Transverse colon (tissue), 4 donors: ENCODE results near the gene ZBTB7C. TPM values are rescaled to one million over a fixed set of nuclear protein-coding genes. Genes with fewer than 3 reads are reported as not detected.

Experiments
- DNase-seq: peaks from one replicate; pipeline ENCODE4 v3.0.0-alpha.2; 2019
- H3K27ac ChIP-seq, 4 donors: fragments of 200-600 bp; sonication (generic); 2 replicates each; pipeline ENCODE4 v1.5.1; 2016 to 2018; ENCODE audit warnings: inconsistent platforms in 4 of 4
- H3K27me3 ChIP-seq: fragments of 200-600 bp; sonication (generic); 2 replicates; pipeline ENCODE4 v1.5.1; 2017; ENCODE audit warnings: inconsistent platforms
- H3K36me3 ChIP-seq, 4 donors: fragments of 200-600 bp; sonication (generic); 2 replicates each; pipeline ENCODE4 v1.5.1; 2017 to 2019; ENCODE audit warnings: inconsistent platforms in 4 of 4
- H3K4me1 ChIP-seq, 4 donors: fragments of 200-600 bp; sonication (generic); 2 replicates each; pipeline ENCODE4 v1.5.1; 2017 to 2020; ENCODE audit warnings: inconsistent platforms in 4 of 4
- H3K4me3 ChIP-seq, 4 donors: fragments of 200-600 bp; sonication (generic); 1 replicate in 1 of 4; 2 replicates in 3 of 4; pipeline versions ENCODE4 v1.5.1 to v1.6.1; 2017 to 2019; ENCODE audit warnings: inconsistent platforms in 4 of 4
- H3K9me3 ChIP-seq, 2 donors: fragments of 200-600 bp; sonication (generic); 2 replicates each; pipeline ENCODE4 v1.5.1; 2017 to 2019; ENCODE audit warnings: inconsistent platforms in 2 of 2
- EP300 ChIP-seq: sonication (generic); formaldehyde crosslinking; IDR thresholded peaks from one replicate; pipeline ENCODE4 v1.6.1; 2017; ENCODE audit warnings: antibody characterized with exemption, low read depth
- POLR2A ChIP-seq: fragments of 450-650 bp; IDR thresholded peaks from one replicate; pipeline ENCODE4 v1.6.1; 2016; ENCODE audit warnings: antibody characterized with exemption, mild to moderate bottlenecking, moderate library complexity
- POLR2AphosphoS5 ChIP-seq, 3 donors: sonication (generic); formaldehyde crosslinking; IDR thresholded peaks; one replicate each; pipeline ENCODE4 v1.6.1; 2016; ENCODE audit warnings: antibody characterized with exemption in 3 of 3
- WGBS, 2 donors: methylation state at CpG; one replicate each; pipeline ENCODE4 v1.1.5; 2018; ENCODE audit warnings: low coverage in 1 of 2; 5-methylcytosine and 5-hydroxymethylcytosine counted together
- in situ Hi-C, 4 donors: fragments of 200-750 bp; cut with MboI; loops; one replicate each; pipeline versions ENCODE4 v1.15.0 to v1.15.1; 2017; ENCODE audit warnings: low sequenced_read_pairs in 3 of 4, low pct_ligation_motif_present in 1 of 4, low pct_unique_long_range_greater_than_20kb in 1 of 4
- intact Hi-C: fragments of 100-400 bp; cut with DNase I; formaldehyde crosslinking; loops from one replicate; pipeline ENCODE4 v1.15.1; 2023; ENCODE audit warnings: low total_unique reads
- total RNA-seq, 4 donors: library from RNA; depleted of rRNA; stranded (reverse); fragments of >200 nt; gene quantifications; one replicate each; pipeline ENCODE4 v1.1.0, GENCODE V29; 2016
- TF ChIP-seq, protein P1 (sequence below), 5 experiments: fragments of 200-600 bp in 3 of 5; fragments of 450-650 bp in 2 of 5; sonication (generic) in 3 of 5; IDR thresholded peaks; 1 replicate in 2 of 5; 2 replicates in 3 of 5; pipeline ENCODE4 v1.5.1; 2016 to 2017; ENCODE audit warnings: antibody characterized with exemption in 5 of 5, inconsistent platforms in 3 of 5, mild to moderate bottlenecking in 2 of 5, moderate library complexity in 1 of 5

The ZBTB7C gene
- total RNA-seq, 4 donors from 2014 or later, result 38.4 to 81.2 (median 47.5) TPM

DNA sequence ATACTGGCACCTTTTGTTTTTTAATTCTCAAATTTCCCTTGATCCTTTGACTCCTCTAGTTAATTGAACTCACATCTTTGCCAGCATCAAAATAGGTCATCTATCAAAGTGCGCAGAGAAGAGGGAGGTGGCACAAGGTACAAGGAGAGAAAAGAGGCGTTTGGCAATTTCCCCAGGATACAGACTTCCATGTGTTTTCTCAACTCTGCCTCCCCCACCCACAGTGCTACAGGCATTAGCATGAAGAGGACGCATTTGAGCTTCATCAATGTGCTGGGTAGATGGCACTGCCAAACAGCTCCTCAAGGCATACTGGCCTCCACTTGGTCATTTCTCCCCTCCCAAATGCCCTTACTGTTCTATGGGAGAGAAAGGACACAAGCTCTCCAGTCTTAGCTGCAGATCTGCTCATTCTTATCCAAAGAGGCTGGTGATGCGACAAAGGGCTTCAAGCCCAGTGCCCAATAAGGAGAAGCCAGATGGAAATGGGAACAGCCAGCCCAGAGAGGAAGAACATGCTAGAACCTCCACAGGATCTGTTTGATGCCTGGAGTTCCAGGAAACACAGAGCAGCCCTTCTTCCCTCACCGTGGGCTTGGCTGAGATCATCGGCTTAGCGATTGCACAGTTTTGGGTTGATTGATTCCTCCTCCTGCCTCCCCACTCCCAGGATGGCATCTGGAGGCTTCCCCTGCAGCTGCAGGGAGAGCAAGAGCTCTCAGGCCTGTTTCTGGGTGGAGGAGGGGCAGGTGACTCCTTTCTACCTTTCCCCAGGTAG, 334.1 kb downstream of the ZBTB7C start:
- intact Hi-C loops, result loop anchor here (5.0 kb wide), 1 partner anchor 42 kb away; no protein-coding TSS in a partner anchor
- Histone ChIP-seq H3K9me3 (no peaks in the 10 kb centered on the region), H3K27me3 (no peaks in the 10 kb centered on the region), H3K36me3 (no peaks in the 10 kb centered on the region), H3K4me3 (no peak overlapping the region), H3K4me1 (no peaks in the 10 kb centered on the region), H3K27ac (no peak overlapping the region)
- in situ Hi-C loops, result no loop called here
- DNase-seq, result no peak
- TF ChIP-seq POLR2AphosphoS5 (IDR thresholded peaks at IDR 0.05) (no peak), EP300 (no peak), POLR2A (no peak)
- TF ChIP-seq, protein P1, sequence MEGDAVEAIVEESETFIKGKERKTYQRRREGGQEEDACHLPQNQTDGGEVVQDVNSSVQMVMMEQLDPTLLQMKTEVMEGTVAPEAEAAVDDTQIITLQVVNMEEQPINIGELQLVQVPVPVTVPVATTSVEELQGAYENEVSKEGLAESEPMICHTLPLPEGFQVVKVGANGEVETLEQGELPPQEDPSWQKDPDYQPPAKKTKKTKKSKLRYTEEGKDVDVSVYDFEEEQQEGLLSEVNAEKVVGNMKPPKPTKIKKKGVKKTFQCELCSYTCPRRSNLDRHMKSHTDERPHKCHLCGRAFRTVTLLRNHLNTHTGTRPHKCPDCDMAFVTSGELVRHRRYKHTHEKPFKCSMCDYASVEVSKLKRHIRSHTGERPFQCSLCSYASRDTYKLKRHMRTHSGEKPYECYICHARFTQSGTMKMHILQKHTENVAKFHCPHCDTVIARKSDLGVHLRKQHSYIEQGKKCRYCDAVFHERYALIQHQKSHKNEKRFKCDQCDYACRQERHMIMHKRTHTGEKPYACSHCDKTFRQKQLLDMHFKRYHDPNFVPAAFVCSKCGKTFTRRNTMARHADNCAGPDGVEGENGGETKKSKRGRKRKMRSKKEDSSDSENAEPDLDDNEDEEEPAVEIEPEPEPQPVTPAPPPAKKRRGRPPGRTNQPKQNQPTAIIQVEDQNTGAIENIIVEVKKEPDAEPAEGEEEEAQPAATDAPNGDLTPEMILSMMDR (IDR thresholded peaks at IDR 0.05), result no peak
- WGBS, 2 donors, result 81% methylated on average over 7 of the region's 7 CpGs; no CpG with 5 or more reads in 1 of the 2 donors

DNA sequence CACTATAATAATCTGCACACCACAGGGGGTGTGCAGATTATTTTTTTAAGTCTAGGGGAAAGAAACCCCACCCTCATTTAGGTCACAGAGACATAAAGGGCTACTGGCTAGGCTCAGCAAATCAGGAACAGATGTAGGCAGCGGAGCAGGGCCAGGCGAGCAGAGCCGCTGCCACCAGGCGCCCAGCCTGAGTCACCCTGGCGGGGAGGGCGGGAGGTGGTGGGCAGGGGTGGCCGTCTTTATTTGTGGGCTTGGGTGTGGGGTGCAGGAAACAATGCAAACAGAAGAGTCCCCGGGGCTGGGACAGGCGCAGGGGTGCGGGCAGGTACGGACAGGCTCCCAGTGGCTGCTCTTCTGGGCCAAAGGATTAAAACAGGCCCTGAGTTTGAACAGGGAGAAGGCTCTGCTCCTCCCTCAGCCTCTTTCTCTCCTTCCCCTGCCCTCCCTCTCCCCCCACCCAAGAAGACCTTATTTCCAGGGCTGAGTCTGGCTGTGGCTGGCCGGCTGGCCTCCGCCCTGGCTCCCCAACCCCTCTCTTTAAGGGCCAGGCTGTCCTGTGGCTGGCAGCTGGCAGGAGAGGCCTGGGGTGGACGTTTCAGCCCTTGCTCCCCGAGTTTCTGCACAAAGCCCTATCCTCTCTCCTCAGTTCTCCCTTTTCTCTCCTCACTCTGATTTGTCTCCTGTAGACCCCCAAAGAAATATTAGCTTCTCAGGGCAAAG, 335.8 kb downstream of the ZBTB7C start:
- no peak for DNase-seq
- no peaks in the 10 kb centered on the region for H3K36me3 ChIP-seq
- no peaks in the 10 kb centered on the region for H3K9me3 ChIP-seq
- intact Hi-C loops (no loop called here), in situ Hi-C loops (no loop called here)
- no peaks in the 10 kb centered on the region for H3K4me1 ChIP-seq
- H3K27ac ChIP-seq, result peak overlapping the region in 2 of 4 donors; percentile 15 to 22
- TF ChIP-seq POLR2A (no peak), POLR2AphosphoS5 (IDR thresholded peaks at IDR 0.05) (no peak), EP300 (no peak)
- TF ChIP-seq, protein P1 (IDR thresholded peaks at IDR 0.05), result no peak
- H3K27me3 ChIP-seq, result no peaks in the 10 kb centered on the region
- H3K4me3 ChIP-seq, result no peak overlapping the region
- 50 to 89% methylated on average over 3 to 15 of the region's 15 CpGs for WGBS, 2 donors

DNA sequence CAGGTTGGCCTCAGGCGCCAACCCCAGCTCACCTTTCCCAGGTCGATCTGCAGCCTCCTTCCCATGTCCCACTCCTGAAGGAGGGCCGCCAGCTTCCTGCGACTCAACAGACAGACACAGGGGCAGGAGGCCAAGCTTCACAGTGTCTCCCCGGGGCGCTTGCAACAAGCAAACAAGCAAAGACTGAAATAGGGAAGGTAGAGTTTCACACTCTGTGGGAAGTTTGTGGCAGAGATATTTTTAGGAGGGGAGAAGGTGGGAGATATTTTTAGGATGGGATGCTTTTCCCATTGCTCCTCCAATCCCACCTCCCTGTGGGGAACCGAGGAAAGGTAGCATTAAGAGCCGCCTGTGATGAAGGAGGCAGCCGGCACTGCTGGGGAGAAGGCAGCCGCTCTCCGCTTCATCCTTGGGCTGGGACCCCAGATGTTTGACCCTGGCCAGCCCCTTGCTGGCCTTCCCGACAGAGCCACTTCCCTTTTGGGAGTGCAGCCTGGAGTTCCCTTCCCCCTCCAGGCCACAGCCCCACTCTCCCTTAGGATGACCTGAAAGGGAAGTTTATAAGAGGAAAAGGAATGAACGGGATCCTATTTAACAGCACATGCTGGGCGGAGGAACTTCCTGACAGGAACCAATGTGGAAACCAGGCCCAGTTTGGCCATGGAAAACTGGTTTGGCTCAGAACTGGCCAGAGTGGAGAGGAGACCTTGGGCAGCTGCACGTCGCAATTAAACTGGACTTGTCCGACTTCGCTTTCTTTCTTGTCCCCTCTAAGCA, 336.6 kb downstream of the ZBTB7C start:
- Histone ChIP-seq H3K9me3 (no peaks in the 10 kb centered on the region), H3K27me3 (no peaks in the 10 kb centered on the region), H3K36me3 (no peaks in the 10 kb centered on the region), H3K4me3 (no peak overlapping the region), H3K4me1 (no peaks in the 10 kb centered on the region), H3K27ac (no peak overlapping the region)
- in situ Hi-C loops, result no loop called here
- 72 to 73% methylated on average over 10 to 18 of the region's 18 CpGs for WGBS, 2 donors
- intact Hi-C loops, result no loop called here
- no peak for DNase-seq
- TF ChIP-seq EP300 (no peak), POLR2A (no peak), POLR2AphosphoS5 (IDR thresholded peaks at IDR 0.05) (no peak)
- TF ChIP-seq, protein P1 (IDR thresholded peaks at IDR 0.05), result no peak

DNA sequence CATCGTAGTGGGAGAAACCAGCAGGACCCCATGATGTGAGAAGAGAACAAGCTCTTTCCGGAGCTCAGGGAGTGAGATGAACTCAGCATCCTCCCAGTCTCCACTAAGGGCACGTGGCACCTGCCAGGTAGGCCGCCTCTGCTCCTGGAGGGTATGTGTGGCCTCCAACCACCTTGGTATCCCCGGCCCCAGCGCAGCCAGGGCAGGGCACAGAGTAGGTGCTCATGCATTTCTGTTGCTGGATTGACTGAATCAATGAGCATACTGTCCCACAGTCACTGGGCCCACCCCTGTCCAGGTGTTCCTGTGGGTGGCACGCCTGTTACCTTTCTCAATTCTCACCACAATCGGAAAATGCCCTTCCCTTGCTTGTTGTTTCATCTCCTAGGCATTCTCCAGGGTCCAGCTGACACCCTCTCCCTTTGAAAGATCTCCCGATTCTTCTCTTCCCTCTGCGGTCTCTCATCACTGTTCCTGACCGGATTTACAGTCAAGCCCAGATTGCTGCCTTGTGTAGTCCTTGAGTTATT, 340.2 kb downstream of the ZBTB7C start:
- intact Hi-C loops (no loop called here), in situ Hi-C loops (no loop called here)
- Histone ChIP-seq H3K4me1 (no peaks in the 10 kb centered on the region), H3K27ac (no peak overlapping the region), H3K4me3 (no peak overlapping the region), H3K9me3 (no peaks in the 10 kb centered on the region), H3K27me3 (no peaks in the 10 kb centered on the region), H3K36me3 (no peaks in the 10 kb centered on the region)
- WGBS, 2 donors, result 74 to 92% methylated on average over 3 to 11 of the region's 11 CpGs
- TF ChIP-seq, protein P1 (IDR thresholded peaks at IDR 0.05), result no peak
- TF ChIP-seq POLR2A (no peak), POLR2AphosphoS5 (IDR thresholded peaks at IDR 0.05) (no peak), EP300 (no peak)
- DNase-seq, result no peak
